SK-N-MC (cell line): Measurements from ENCODE around the gene TMEM171.

ENCODE experiments used
- EZH2 ChIP-seq: fragments of 200-600 bp; sonication (generic); IDR thresholded peaks from one replicate; pipeline ENCODE4 v1.6.1; 2017; ENCODE audit warnings: antibody characterized with exemption
- FOXP2 ChIP-seq: optimal IDR thresholded peaks from 2 replicates; pipeline ENCODE3; 2011; ENCODE audit warnings: mild to moderate bottlenecking, moderate library complexity; ENCODE audit not compliant: insufficient read depth; ENCODE audit errors: extremely low read length, control extremely low read depth
- POLR2AphosphoS5 ChIP-seq: IDR thresholded peaks from 2 replicates; pipeline ENCODE4 v1.6.1; 2012; ENCODE audit warnings: mild to moderate bottlenecking, low read depth, low read length, borderline replicate concordance

DNA sequence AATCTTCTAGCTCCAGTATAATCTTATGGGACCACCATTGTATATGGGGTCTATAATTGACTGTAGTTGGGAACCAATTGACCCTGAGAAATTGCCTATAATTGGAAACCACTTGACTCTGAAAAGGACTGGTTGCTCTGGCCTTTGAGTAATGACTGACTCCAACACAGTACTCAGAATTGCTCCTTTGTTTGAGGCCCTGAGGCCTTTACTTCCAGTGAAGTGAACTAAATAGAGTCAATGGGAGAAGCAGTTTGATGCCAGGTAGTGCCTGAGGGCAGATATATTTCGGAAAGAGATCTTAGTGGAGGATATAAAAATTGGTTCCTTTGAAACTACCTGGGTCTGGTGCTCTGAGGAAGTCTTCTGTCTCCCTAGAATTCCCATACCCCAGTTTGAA, 16.0 kb upstream of the TMEM171 start:
- TF ChIP-seq POLR2AphosphoS5: no peak
- no peak for TF ChIP-seq EZH2
- no peak for TF ChIP-seq FOXP2
